IMR-90 (cell line): Measurements from ENCODE around the gene CREG2.

Source experiments
- BHLHE40 ChIP-seq: fragments of 150-350 bp; IDR thresholded peaks from 2 replicates; pipeline ENCODE4 v1.6.1; 2016; ENCODE audit warnings: mild to moderate bottlenecking, low read depth, low read length
- CTCF ChIP-seq: conservative IDR thresholded peaks from 2 replicates; pipeline ENCODE4 v1.5.1; 2012; ENCODE audit warnings: mild to moderate bottlenecking, low read depth, low read length, improper control_type of control experiment
- ELK1 ChIP-seq: fragments of 150-350 bp; IDR thresholded peaks from 2 replicates; pipeline ENCODE4 v1.6.1; 2016; ENCODE audit warnings: low read depth, mild to moderate bottlenecking, low read length, moderate library complexity, borderline replicate concordance
- MXI1 ChIP-seq: IDR thresholded peaks from 2 replicates; pipeline ENCODE4 v1.6.1; 2012; ENCODE audit warnings: low read depth, mild to moderate bottlenecking, low read length, moderate library complexity, borderline replicate concordance
- POLR2A ChIP-seq: IDR thresholded peaks from 2 replicates; pipeline ENCODE4 v1.6.1; 2012; ENCODE audit warnings: mild to moderate bottlenecking, low read depth, low read length
- RAD21 ChIP-seq: IDR thresholded peaks from 2 replicates; pipeline ENCODE4 v1.6.1; 2012; ENCODE audit warnings: low read length, improper control_type of control experiment
- RCOR1 ChIP-seq: IDR thresholded peaks from 2 replicates; pipeline ENCODE4 v1.6.1; 2012; ENCODE audit warnings: mild to moderate bottlenecking, low read length, improper control_type of control experiment; ENCODE audit not compliant: insufficient replicate concordance
- RFX5 ChIP-seq: IDR thresholded peaks from 2 replicates; pipeline ENCODE4 v1.8.0; 2012; ENCODE audit warnings: low read depth, mild to moderate bottlenecking, low read length, moderate library complexity
- SMC3 ChIP-seq: fragments of 150-350 bp; IDR thresholded peaks from 2 replicates; pipeline ENCODE4 v1.6.1; 2016; ENCODE audit warnings: low read depth, mild to moderate bottlenecking, antibody characterized with exemption, low read length, moderate library complexity
- USF2 ChIP-seq: fragments of 150-350 bp; IDR thresholded peaks from 2 replicates; pipeline ENCODE4 v1.6.1; 2017; ENCODE audit warnings: mild to moderate bottlenecking, antibody characterized with exemption, low read length, low read depth

GRCh38 chr2:101399021-101399799 lies 11.9 kb upstream of the CREG2 start:
- TF ChIP-seq CTCF (no peak), POLR2A (no peak), ELK1 (no peak), USF2 (no peak), RCOR1 (no peak), RAD21 (no peak), RFX5 (no peak), SMC3 (no peak), MXI1 (no peak), BHLHE40 (no peak)
